HEK293 (cell line): ENCODE results near the gene TAF10.
A peak's percentile ranks its signal among the peaks of the same experiment; 100 is the strongest.

ENCODE experiments used
- CTCF ChIA-PET: fragments of 350-600 bp; formaldehyde crosslinking; extraction: SDS; loops from one replicate; lab custom pipeline; 2021; ENCODE audit warnings: antibody characterized with exemption; lab: Yijun Ruan, JAX
- POLR2A ChIA-PET: fragments of 300-600 bp; formaldehyde crosslinking; extraction: SDS; loops from one replicate; lab custom pipeline; 2020; ENCODE audit warnings: antibody characterized with exemption, inconsistent platforms; lab: Yijun Ruan, JAX
- H3K27ac ChIP-seq: fragments of 200-500 bp; sonication (Bioruptor generic); 2 replicates; pipeline ENCODE4 v1.5.1; 2014; ENCODE audit warnings: low read depth, low read length, control low read depth, inconsistent platforms; ENCODE audit errors: extremely low read depth
- H3K36me3 ChIP-seq, 2 experiments: fragments of 200-500 bp in 1 of 2; sonication (Bioruptor generic) in 1 of 2; 1 replicate in 1 of 2; 2 replicates in 1 of 2; pipeline ENCODE4 v1.5.1; 2014 to 2017; ENCODE audit warnings: inconsistent platforms in 2 of 2, low read length in 2 of 2; ENCODE audit not compliant: control insufficient read depth in 2 of 2, insufficient read depth in 1 of 2
- H3K4me1 ChIP-seq: fragments of 200-500 bp; sonication (Bioruptor generic); 2 replicates; pipeline ENCODE4 v1.5.1; 2014; ENCODE audit warnings: mild to moderate bottlenecking, low read length, inconsistent platforms; ENCODE audit not compliant: control insufficient read depth, insufficient read depth
- H3K4me3 ChIP-seq: 2 replicates; pipeline ENCODE4 v1.5.1; 2011; ENCODE audit warnings: low read depth, mild to moderate bottlenecking, control low read depth, low read length, moderate library complexity
- H3K9me3 ChIP-seq: fragments of 200-500 bp; sonication (Bioruptor generic); 2 replicates; pipeline ENCODE4 v1.5.1; 2014; ENCODE audit warnings: low read depth, low read length, inconsistent platforms; ENCODE audit not compliant: control insufficient read depth, insufficient read depth
- PRDM1 ChIP-seq: fragments of 450-650 bp; formaldehyde crosslinking; IDR thresholded peaks from 2 replicates; pipeline ENCODE4; 2016; ENCODE audit warnings: missing biosample characterization, missing genetic modification characterization
- PRDM6 ChIP-seq: fragments of 450-650 bp; formaldehyde crosslinking; IDR thresholded peaks from 2 replicates; pipeline ENCODE4 v1.5.1; 2017; ENCODE audit warnings: missing biosample characterization, missing genetic modification characterization
- SCRT1 ChIP-seq: fragments of 450-650 bp; formaldehyde crosslinking; IDR thresholded peaks from 2 replicates; pipeline ENCODE4 v1.5.1; 2016; ENCODE audit warnings: missing biosample characterization, missing genetic modification characterization, borderline replicate concordance
- ZBTB11 ChIP-seq: fragments of 450-650 bp; formaldehyde crosslinking; conservative IDR thresholded peaks from 2 replicates; pipeline ENCODE4 v1.5.1; 2016; ENCODE audit warnings: low read depth, missing biosample characterization, missing genetic modification characterization
- ZBTB17 ChIP-seq: fragments of 450-650 bp; formaldehyde crosslinking; IDR thresholded peaks from 2 replicates; pipeline ENCODE4 v1.5.1; 2016; ENCODE audit warnings: missing biosample characterization, missing genetic modification characterization
- ZNF18 ChIP-seq: fragments of 450-650 bp; formaldehyde crosslinking; IDR thresholded peaks from 2 replicates; pipeline ENCODE4 v1.5.1; 2016; ENCODE audit warnings: missing biosample characterization, missing genetic modification characterization
- ZNF341 ChIP-seq: fragments of 450-650 bp; formaldehyde crosslinking; IDR thresholded peaks from 2 replicates; pipeline ENCODE4; 2016; ENCODE audit warnings: low read depth, missing biosample characterization, missing genetic modification characterization
- ZNF391 ChIP-seq: fragments of 450-650 bp; formaldehyde crosslinking; IDR thresholded peaks from 2 replicates; pipeline ENCODE4 v1.5.1; 2016; ENCODE audit warnings: low read depth, missing biosample characterization, missing genetic modification characterization, borderline replicate concordance
- ZNF394 ChIP-seq: fragments of 450-650 bp; formaldehyde crosslinking; IDR thresholded peaks from 2 replicates; pipeline ENCODE4 v1.5.1; 2016; ENCODE audit warnings: missing biosample characterization, missing genetic modification characterization, mild to moderate bottlenecking, moderate library complexity, borderline replicate concordance
- ZNF521 ChIP-seq: fragments of 450-650 bp; formaldehyde crosslinking; IDR thresholded peaks from 2 replicates; pipeline ENCODE4 v1.5.1; 2017; ENCODE audit warnings: missing biosample characterization, mild to moderate bottlenecking, missing genetic modification characterization
- ZNF561 ChIP-seq: fragments of 450-650 bp; IDR thresholded peaks from 2 replicates; pipeline ENCODE4 v1.5.1; 2018; ENCODE audit warnings: missing biosample characterization, missing genetic modification characterization, borderline replicate concordance
- ZNF660 ChIP-seq: fragments of 450-650 bp; IDR thresholded peaks from 2 replicates; pipeline ENCODE4 v1.5.1; 2018; ENCODE audit warnings: missing biosample characterization, mild to moderate bottlenecking, missing genetic modification characterization
- TF ChIP-seq, protein P1 (sequence below): fragments of 450-650 bp; formaldehyde crosslinking; IDR thresholded peaks from 2 replicates; pipeline ENCODE4 v1.5.1; 2017; ENCODE audit warnings: missing biosample characterization, missing genetic modification characterization

Gene TAF10

DNA sequence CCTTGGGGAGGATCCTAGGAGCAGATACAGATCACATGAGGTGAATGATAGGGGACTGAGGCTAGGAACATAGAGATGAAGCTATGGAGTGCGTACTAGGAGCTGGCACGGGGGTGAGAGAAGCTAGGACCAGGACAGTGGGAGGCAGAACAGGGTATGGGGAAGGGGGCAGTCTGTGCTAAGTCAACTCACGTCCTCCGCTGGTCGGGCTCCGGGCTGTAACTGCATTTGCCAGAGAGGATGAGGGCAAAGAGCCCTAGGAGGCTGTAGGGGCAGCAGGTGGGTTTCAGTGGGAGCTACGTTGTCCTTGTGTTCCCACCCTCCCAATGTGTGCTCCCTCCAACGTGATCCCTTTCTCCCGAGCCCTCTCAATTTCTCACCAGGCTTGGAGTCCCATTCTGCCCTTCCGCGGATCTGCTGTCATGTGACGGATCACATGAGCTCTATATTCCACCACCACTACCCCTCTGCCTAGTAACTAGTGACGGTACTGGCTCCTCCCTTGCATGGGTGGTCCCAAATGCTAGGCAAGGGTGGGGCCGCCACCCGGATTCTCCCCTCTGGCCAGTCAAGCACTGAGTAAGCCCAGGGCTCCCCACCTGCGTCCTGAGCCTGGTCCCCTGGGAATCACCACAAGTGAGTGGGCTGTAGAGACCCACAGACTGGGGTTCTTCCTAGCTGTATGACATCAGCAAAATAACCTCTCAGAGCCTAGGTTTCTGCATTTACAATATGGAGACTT is 7.2 kb upstream of the TAF10 start, which contains the start of gene TPP1 (continued):
- TF ChIP-seq ZNF561 (tag by site-specific recombination) = no peak
- TF ChIP-seq ZNF391 (tag by site-specific recombination) = no peak
- no peak for TF ChIP-seq ZNF521 (tag by site-specific recombination)
- TF ChIP-seq PRDM1 (tag by site-specific recombination) = peak; percentile 47; the same call in 1 of the 2 replicates
- TF ChIP-seq SCRT1 = no peak

- H3K4me3 ChIP-seq = peak overlapping the region; percentile 78
- peaks cover 0 to 38% of the 10 kb centered on the region in 2 experiments; a peak in 1 of 3 replicates for H3K36me3 ChIP-seq
- POLR2A ChIA-PET = interaction anchor here (0.9 to 2.5 kb wide), 8 partner anchors 7 to 137 kb away, joined by 3 to 14 read pairs (median 4); partner anchors contain the start of genes ARFIP2, MRPL17 and TIMM10B
- H3K4me1 ChIP-seq = 0 out of 2 replicates have a peak, but pooled peaks cover 4% of the 10 kb centered on the region
- no peak overlapping the region for H3K27ac ChIP-seq
- CTCF ChIA-PET = interaction anchor here (0.6 to 1.3 kb wide), 6 partner anchors 11 to 463 kb away, joined by 3 to 7 read pairs (median 4); partner anchors contain the start of gene MRPL17
- TF ChIP-seq ZBTB17 (0 out of 2 replicates have a peak, but pooled peaks have one; percentile 13), PRDM6 (tag by site-specific recombination) (no peak), ZBTB11 (tag by site-specific recombination) (peak; percentile 52; the same call in 1 of the 2 replicates), ZNF660 (tag by site-specific recombination) (0 out of 2 replicates have a peak, but pooled peaks have one; percentile 26), ZNF394 (tag by site-specific recombination) (no peak), ZNF341 (tag by site-specific recombination) (peak; percentile 39), ZNF18 (tag by site-specific recombination) (0 out of 2 replicates have a peak, but pooled peaks have one; percentile 37)
- TF ChIP-seq, protein P1, sequence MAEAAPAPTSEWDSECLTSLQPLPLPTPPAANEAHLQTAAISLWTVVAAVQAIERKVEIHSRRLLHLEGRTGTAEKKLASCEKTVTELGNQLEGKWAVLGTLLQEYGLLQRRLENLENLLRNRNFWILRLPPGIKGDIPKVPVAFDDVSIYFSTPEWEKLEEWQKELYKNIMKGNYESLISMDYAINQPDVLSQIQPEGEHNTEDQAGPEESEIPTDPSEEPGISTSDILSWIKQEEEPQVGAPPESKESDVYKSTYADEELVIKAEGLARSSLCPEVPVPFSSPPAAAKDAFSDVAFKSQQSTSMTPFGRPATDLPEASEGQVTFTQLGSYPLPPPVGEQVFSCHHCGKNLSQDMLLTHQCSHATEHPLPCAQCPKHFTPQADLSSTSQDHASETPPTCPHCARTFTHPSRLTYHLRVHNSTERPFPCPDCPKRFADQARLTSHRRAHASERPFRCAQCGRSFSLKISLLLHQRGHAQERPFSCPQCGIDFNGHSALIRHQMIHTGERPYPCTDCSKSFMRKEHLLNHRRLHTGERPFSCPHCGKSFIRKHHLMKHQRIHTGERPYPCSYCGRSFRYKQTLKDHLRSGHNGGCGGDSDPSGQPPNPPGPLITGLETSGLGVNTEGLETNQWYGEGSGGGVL (tag by site-specific recombination) = peak; percentile 64
- H3K9me3 ChIP-seq = no peaks in the 10 kb centered on the region
These were observed 6.3 kb upstream of the TAF10 start for GRCh38 chr11:6618117-6619003.
